Fibroblast of gingiva (primary cell): ENCODE results near the gene VAV1.
"Not testable (repeated sequence)": the region's sequence is repeated elsewhere in the genome, so short reads cannot be mapped to it uniquely, and the experiment has no call there.

Experiments used
- DNase-seq: peaks from one replicate; pipeline ENCODE4 v3.0.0-alpha.2; 2011; ENCODE audit warnings: low read depth

VAV1 gene

DNA sequence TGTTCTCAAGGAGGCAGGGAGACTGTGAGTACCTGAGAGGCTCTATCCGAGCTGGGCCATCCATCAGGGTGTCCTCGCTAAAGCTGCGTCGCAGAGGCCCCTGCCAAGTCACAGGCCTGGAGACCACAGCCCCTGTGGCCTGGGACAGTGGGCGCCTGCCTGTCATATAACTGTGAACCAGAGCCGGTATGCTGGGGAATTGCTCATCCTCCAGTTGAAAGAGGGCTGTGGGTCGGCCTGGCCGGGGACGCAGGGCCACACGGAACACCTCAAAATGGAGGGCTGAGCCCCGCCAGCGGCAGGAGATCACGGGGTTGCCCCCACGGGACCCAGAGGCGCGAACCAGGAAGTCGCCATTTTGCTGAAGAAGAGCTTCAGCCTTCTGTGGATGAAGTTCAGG, 11.9 kb upstream of the VAV1 start:
- no peak for DNase-seq

- no peak for DNase-seq
These were observed 11.3 kb upstream of the VAV1 start for GRCh38 chr19:6761053-6761676.

GRCh38 chr19:6762253-6762797, 10.2 kb upstream of the VAV1 start:
- not testable (repeated sequence) for DNase-seq

DNA sequence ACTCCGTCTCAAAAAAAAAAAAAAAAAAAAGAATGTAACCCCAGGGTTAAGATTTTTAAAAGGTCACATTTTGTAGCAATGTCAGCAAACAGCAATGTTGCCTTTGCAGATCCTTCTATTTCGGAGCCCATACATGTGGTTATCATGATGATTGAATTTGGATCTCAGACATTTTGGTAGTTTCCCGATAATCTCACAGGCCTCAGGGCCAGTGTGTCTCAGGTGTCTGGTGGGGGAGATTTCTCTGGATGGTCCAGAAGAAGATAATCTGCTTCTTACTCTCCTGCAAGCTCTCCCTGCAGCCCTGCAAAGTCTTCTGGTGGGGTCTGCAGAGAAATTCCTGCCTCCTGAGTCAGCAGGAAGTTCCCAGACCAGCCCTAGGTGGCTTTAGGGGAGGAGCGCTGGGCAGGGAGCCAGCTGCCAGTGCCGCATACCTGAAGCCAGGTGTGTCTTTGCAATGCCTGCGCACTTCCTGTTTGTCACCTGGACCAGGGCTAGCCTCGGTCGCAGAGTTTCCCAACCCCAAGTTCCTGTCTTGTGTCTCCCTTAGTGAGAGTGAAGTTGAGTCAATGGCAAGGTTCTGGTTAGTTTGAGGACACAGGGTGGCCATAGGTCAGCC, 6.7 kb upstream of the VAV1 start:
- no peak for DNase-seq

DNA sequence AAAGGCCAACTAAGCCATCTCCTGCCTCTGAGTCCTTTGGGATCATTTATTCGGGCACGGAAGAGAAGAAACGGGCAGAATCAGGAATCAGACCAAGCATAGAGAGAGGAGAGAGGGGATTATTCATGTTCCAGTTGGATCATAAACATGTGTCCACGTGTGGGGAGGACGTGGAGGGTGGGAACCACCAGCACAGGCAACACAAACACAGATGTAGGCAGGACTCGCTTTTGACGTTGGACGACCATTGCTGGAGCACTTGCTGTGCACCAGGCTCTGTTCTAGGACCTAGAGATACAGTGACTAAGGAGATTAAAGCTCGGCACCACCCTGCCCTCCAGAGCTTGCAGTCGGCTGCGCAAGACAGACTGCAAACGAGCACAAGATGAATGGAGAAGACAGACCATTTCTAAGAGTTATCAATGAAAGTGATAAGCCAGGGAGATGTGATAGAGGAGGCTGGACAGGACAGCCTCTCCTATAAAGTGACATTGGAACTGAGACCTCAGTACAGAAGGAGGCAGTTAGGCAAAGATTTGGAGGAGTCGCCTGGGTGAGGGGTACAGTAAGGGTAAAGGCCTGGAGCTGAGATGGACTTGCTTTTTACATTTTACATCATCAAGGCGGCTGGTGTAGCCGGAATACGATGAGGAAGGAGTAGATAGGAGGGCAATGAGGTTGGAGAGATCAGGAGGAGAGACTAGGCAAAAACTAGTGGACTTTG, 6.0 kb upstream of the VAV1 start:
- DNase-seq = no peak

DNA sequence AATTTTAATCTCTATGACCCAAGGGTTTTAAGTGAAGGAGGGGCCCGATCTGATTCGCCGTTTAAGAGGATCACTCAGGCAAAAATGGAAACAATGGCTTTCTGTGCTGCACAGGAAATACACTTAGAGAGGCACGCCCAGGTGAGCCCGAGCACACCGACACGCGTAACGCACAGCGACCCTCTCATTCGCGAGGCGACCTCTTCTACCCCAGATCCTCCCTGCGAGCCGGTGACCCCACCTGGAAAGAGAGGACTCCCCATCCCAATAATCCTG, 5.5 kb upstream of the VAV1 start:
- DNase-seq = no peak

GRCh38 chr19:6767357-6768235, 4.9 kb upstream of the VAV1 start, which contains the start of gene SH2D3A:
Gene SH2D3A, minus strand, starts transcription at chr19:6767435. Its CDS starts 3,687 bp downstream, at chr19:6763748.
- no peak for DNase-seq

DNA sequence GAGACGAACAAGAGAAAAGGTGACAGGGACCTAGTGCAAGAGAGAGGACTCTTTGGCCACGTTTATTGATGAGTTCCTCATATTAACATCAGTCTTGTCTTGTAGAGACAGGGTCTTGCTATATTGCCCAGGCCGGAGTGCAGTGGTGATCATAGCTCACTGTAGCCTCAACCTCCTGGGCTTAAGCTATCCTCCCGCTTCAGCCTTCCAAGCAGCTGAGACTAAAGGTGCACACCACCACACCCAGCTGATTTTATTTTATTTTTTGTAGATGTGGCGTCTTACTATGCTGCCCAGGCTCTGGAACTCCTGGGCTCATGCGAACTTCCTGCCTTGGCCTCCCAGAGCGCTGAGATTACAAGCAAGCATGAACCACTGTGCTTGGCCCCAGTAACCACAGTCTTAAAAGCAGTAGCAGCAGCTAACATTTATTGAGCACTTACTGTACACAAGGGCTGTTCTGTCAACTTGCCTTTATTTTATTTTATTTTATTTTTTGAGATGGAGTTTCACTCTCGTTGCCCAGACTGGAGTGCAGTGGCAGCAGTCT, 4.2 kb upstream of the VAV1 start:
- DNase-seq = no peak

DNA sequence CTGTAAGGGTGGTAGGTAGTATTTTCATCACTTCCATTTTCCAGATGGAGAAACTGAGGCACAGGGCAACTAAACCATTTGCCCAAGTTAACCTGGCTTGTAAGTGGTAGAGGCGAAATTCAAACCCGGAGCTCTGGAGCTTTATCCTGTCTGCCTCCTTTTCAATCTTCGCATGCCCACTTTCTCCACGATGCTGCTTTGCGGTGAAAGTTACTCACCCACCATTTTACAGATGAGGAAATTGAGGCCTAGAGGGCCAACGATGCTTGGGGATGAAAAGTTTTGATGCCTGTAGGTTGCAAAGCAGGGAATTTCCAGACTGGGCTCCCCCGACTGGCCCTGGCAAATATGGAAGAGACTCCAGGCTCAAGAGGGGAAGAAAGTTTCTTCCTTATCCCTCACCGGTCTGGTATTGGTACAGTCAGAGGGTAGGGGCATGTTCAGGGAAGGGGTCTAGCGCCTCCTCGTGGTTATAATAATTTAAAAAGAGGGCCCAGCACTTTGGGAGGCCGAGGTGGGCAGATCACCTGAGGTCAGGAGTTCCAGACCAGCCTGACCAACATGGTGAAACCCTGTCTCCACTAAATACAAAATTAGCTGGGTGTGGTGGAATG, 3.4 kb upstream of the VAV1 start:
- DNase-seq = no peak

GRCh38 chr19:6771648-6772027, 870 bp upstream of the VAV1 start:
- not testable (repeated sequence) for DNase-seq

- DNase-seq = no peak
These were observed 386 bp downstream of the VAV1 start for GRCh38 chr19:6772866-6773322.

DNA sequence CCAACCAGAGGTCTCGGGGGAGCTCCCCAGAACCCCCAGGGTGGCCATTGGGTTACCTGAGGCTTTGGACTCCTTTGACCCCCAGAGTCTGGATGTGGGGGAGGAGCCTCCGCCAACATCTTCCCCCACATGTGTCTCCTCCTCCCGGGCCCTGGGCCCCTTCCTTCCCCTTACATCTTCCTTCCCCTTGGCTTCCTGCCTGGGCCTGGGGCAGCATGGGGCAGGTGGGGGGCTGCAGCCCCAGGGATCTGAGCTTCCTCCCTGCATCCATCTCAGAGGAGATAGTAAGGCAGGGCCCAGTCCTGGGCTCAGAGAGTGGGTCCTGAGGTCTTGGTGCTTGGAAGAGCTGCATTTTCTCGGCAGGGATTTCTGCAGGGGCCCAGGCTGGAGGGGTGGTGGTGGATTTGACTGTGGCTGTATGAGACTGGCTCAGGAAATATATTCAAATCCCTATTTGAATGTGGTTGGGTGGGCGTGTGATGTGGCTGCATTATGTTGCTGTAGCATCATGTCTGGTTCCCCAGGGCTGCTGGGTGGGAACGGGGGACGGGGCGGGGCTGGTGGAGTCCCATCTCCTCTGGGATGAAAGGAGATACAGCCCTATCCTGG, 919 bp downstream of the VAV1 start:
- no peak for DNase-seq

DNA sequence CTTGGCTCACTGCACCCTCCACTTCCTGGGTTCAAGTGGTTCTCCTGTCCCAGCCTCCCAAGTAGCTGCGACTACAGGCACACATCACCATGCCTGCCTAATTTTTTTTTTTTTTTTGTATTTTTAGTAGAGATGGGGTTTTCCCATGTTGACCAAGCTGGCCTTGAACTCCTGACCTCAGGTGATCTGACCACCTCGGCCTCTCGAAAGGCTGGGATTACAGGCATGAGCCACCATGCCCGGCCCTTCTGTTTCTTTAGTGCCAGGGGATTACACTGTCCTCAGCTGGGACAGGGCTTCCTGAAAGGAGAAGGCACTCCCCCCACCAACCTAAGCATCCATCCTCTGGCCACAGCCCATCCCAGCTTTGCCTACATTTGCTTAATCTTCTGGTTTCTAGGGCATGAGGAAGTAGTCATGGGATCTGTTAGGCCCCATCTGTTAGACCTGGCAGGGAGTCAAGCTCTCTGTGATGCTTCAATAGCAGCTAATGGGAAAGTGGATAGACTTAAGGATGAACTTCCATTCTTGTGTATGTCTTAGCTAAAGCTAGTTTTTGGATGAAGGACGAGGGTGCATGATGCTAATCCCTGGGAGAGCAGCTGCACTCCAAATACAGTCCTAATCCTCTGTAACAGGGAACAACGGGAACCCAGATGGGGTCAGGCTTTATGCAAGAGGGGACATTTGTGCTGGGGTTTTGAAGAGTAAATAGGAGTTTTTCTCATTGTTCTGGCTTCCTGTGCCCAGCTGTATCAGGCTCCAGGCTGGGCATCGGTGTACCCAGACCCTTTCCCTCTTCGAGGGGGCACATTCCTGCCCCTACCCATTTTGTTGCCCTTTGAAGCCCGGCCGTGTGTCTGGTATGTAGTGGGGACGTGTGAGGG, 2.6 kb downstream of the VAV1 start:
- DNase-seq = no peak

DNA sequence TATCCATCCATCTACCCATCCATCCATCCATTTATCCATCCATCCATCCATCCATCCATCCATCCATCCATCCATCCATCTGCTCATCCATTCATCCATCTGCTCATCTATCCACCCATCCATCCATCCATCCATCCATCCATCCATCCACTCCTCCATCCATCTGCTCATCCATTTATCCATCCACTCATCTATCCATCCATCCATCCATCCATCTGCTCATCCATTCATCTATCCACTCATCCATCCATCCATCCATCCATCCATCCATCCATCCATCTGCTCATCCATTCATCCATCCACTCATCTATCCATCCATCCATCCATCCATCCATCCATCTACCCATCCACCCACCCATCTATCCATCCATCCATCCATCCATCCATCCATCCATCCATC, 3.5 kb downstream of the VAV1 start:
- not testable (repeated sequence) for DNase-seq

DNA sequence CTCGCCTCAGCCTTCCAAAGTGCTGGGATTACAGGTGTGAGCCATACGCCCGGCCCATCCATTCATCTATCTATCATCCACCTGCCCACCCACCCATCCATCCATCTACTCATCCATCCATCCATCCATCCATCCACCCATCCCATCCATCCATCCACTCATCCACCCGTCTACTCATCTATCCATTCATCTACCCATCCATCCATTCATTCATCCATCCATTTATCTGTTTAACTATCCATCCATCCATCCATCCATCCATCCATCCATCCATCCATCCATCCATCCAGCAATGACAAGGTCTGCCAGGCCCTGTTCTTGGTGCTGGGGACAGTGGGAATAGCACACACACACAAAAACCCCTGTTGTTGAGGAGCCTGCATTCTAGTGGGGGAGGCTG, 4.5 kb downstream of the VAV1 start:
- DNase-seq = no peak

DNA sequence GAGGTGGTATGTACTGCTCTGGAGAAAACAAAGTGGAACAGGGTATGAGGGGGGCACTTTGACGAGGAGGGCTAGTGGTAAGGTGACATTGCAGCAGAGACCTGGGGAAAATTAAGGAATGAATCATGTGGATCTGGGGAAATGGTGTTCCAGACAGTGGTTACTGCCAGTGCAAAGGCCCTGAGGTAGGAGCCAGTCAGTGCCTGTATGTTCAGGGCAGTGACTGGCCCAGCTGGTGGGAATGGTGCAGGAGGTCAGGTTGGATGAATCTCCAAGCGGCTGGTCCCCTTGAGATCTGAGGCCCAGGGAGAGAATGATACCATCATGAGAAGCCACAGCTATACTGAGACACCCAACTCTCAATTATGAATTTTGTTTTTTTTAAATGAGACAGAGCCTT, 4.9 kb downstream of the VAV1 start:
- no peak for DNase-seq

GRCh38 chr19:6778386-6778785, 5.9 kb downstream of the VAV1 start:
- DNase-seq = no peak

DNA sequence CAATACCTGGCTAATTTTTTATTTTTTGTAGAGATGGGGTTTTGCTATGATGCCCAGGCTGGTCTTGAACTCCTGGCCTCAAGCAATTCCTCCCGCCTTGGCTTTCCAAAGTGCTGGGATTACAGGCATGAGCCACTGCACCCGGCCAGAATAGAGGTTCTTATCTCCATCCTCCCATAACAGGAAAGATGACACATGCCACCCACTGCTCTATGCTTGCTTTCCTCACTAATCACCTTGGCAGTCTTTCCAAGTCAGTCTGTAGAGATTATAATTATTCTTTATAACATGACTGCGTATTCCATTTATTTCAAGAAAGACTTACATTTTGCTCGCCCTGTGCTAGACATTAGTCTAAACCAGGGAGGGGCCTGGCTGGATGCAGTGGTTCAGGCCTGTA, 6.7 kb downstream of the VAV1 start:
- no peak for DNase-seq

DNA sequence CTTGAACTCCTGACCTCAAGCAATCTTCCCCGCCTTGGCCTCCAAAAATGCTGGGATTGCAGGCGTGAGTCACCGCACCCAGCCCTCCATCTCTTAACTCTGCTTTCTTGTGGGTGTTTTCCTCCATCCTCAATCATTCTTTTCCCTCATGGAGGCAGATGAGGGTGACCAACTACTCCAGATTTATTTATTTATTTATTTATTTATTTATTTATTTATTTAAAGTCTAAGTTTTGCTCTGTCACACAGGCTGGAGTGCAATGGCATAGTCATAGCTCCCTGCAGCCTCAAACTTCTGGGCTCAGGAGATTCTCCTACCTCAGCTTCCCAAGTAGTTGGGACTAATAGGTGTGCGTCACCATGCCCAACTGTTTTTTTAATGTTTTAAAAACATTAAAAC, 14.9 kb downstream of the VAV1 start:
- no peak for DNase-seq

- DNase-seq = no peak
These were observed 16.4 kb downstream of the VAV1 start for GRCh38 chr19:6788896-6789295.
